Measurements from ENCODE around the gene ZNF726. TPM values are rescaled to one million over a fixed set of nuclear protein-coding genes. Genes with fewer than 3 reads are reported as not detected.
"Not testable (repeated sequence)": the region's sequence is repeated elsewhere in the genome, so short reads cannot be mapped to it uniquely, and the experiment has no call there.

The ZNF726 gene
- total RNA-seq, 1 experiment from 2014 or later, result 1.0 TPM

DNA sequence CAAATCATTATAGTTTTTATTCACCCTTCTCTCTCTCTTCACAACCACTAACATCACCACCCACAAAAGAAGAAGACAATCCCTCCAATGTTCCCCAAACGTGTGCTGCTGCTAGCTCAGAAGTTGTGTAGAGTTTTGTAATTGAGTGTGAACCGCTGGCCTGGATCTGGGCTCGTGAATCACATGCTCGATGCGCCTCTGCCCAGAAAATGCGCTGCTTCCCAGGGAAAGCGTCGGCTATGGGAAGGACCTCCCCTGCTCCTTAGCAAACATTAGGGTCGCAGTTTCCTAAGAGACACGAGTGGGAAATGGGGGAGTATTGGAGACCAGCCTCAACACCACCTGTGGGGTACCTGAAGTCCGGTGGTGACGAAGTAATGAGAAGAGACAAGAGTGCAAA, 38.4 kb upstream of the ZNF726 start:
- BruUV-seq (replicated peaks), result no TSS peak
- CTCF ChIA-PET, result interaction anchor here (1.0 kb wide), 1 partner anchor 25 kb away, joined by 3 read pairs; no protein-coding TSS in a partner anchor
- intact Hi-C loops (cut with micrococcal nuclease), result no loop called here
- DNase-seq (ENCODE audit: unreplicated experiment), result no peak
- Mint-ChIP-seq H3K4me3 (ENCODE audit: unreplicated experiment) (no peak overlapping the region), H3K27ac (ENCODE audit: low read depth, unreplicated experiment) (no peak overlapping the region), H3K27me3 (ENCODE audit: insufficient read depth, unreplicated experiment) (no peaks in the 10 kb centered on the region), H3K9me3 (ENCODE audit: unreplicated experiment) (peaks cover 48% of the 10 kb centered on the region), H3K36me3 (ENCODE audit: insufficient read depth, unreplicated experiment) (no peaks in the 10 kb centered on the region), H3K4me1 (ENCODE audit: insufficient read depth, unreplicated experiment) (no peaks in the 10 kb centered on the region)
- POLR2A ChIA-PET, result interaction anchor here (0.6 kb wide), 1 partner anchor 215 kb away, joined by 3 read pairs; no protein-coding TSS in a partner anchor
- TF ChIP-seq, protein P1, sequence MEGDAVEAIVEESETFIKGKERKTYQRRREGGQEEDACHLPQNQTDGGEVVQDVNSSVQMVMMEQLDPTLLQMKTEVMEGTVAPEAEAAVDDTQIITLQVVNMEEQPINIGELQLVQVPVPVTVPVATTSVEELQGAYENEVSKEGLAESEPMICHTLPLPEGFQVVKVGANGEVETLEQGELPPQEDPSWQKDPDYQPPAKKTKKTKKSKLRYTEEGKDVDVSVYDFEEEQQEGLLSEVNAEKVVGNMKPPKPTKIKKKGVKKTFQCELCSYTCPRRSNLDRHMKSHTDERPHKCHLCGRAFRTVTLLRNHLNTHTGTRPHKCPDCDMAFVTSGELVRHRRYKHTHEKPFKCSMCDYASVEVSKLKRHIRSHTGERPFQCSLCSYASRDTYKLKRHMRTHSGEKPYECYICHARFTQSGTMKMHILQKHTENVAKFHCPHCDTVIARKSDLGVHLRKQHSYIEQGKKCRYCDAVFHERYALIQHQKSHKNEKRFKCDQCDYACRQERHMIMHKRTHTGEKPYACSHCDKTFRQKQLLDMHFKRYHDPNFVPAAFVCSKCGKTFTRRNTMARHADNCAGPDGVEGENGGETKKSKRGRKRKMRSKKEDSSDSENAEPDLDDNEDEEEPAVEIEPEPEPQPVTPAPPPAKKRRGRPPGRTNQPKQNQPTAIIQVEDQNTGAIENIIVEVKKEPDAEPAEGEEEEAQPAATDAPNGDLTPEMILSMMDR (IDR thresholded peaks at IDR 0.05; ENCODE audit: unreplicated experiment), result no peak

DNA sequence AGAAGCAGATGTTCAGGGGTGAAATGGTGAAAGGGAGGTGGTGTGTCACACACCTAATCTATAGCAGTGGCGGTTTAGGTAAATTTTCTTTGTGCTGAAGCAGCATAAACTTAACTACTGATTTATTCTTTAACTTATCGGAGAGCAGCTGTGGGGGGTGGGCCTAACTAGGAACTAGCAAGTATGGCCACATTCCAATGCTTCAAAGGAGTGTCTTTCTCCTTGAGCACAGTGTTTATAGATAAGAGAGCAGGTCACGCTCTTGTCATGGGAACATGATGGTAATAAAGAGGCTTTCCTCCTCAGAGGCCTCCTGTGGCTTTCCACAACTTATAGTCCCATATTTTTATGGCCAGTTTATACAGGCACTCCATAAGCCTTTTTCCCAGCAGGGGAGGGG, 37.9 kb upstream of the ZNF726 start:
- DNase-seq (ENCODE audit: unreplicated experiment), result not testable (repeated sequence)
- H3K9me3 Mint-ChIP-seq (ENCODE audit: unreplicated experiment), result peaks cover 48% of the 10 kb centered on the region

DNA sequence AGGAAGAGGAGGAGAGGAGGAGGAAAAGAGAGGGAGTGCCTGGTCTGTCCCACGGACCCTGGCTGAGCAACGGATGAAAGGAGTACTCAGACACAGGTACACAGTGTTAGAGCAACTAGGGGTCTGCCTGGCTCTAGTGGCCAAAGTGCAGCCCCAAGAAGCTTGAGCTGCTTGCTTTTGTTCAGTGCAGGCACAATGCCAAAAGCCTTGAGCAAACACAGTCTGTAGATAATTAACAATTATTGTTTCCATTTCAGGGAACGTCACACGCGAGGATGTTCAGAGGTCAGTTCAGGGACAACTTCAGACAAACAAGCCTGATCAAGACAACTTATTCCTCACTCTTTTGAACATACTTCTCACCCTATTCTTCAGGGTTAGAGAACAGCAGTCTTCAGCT, 32.2 kb upstream of the ZNF726 start:
- peaks cover 49% of the 10 kb centered on the region for H3K9me3 Mint-ChIP-seq (ENCODE audit: unreplicated experiment)
- BruUV-seq (replicated peaks), result no TSS peak
- CTCF ChIA-PET, result interaction anchor here (0.6 kb wide), 1 partner anchor 494 kb away, joined by 3 read pairs; no protein-coding TSS in a partner anchor

More for the DNA sequence above, 37.9 kb upstream of the ZNF726 start:
- H3K27ac Mint-ChIP-seq (ENCODE audit: low read depth, unreplicated experiment); H3K4me3 Mint-ChIP-seq (ENCODE audit: unreplicated experiment); H3K4me1 Mint-ChIP-seq (ENCODE audit: insufficient read depth, unreplicated experiment); CTCF ChIA-PET; H3K27me3 Mint-ChIP-seq (ENCODE audit: insufficient read depth, unreplicated experiment); BruUV-seq (replicated peaks); intact Hi-C loops (cut with micrococcal nuclease); H3K36me3 Mint-ChIP-seq (ENCODE audit: insufficient read depth, unreplicated experiment); POLR2A ChIA-PET: not testable (repeated sequence)

DNA sequence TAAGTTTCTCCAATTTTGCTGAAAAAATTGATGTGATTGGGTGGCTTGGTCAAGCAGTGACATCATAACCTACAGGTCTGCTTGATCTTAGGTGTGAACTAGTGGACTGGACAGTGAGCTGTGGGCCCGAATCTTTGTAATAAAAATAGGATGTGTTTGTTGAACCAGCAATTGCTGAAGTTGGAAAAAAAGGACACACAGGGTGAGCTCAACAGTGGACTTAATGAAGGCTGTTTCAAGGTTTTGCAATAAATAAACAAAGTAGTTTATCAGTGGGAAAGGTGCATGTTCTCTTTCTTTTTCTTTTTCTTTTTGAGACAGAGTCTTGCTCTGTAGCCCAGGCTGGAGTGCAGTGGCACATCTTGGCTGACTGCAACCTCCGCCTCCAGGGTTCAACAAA, 30.3 kb upstream of the ZNF726 start:
- H3K27me3 Mint-ChIP-seq (ENCODE audit: insufficient read depth, unreplicated experiment), result no peaks in the 10 kb centered on the region
- POLR2A ChIA-PET, result no interaction called here
- DNase-seq (ENCODE audit: unreplicated experiment), result no peak
- intact Hi-C loops (cut with micrococcal nuclease), result no loop called here
- no peak overlapping the region for H3K27ac Mint-ChIP-seq (ENCODE audit: low read depth, unreplicated experiment)
- H3K4me1 Mint-ChIP-seq (ENCODE audit: insufficient read depth, unreplicated experiment), result no peaks in the 10 kb centered on the region
- no peak overlapping the region for H3K4me3 Mint-ChIP-seq (ENCODE audit: unreplicated experiment)
- H3K9me3 Mint-ChIP-seq (ENCODE audit: unreplicated experiment), result peaks cover 32% of the 10 kb centered on the region
- no TSS peak for BruUV-seq (replicated peaks)
- TF ChIP-seq, protein P1 (IDR thresholded peaks at IDR 0.05; ENCODE audit: unreplicated experiment), result no peak
- no peaks in the 10 kb centered on the region for H3K36me3 Mint-ChIP-seq (ENCODE audit: insufficient read depth, unreplicated experiment)
- CTCF ChIA-PET, result no interaction called here

More for the DNA sequence above, 32.2 kb upstream of the ZNF726 start:
- no peak overlapping the region for H3K27ac Mint-ChIP-seq (ENCODE audit: low read depth, unreplicated experiment)
- no peaks in the 10 kb centered on the region for H3K4me1 Mint-ChIP-seq (ENCODE audit: insufficient read depth, unreplicated experiment)
- intact Hi-C loops (cut with micrococcal nuclease), result no loop called here
- no peak overlapping the region for H3K4me3 Mint-ChIP-seq (ENCODE audit: unreplicated experiment)
- DNase-seq (ENCODE audit: unreplicated experiment), result no peak
- no peaks in the 10 kb centered on the region for H3K36me3 Mint-ChIP-seq (ENCODE audit: insufficient read depth, unreplicated experiment)
- no peaks in the 10 kb centered on the region for H3K27me3 Mint-ChIP-seq (ENCODE audit: insufficient read depth, unreplicated experiment)
- POLR2A ChIA-PET, result no interaction called here
- TF ChIP-seq, protein P1 (IDR thresholded peaks at IDR 0.05; ENCODE audit: unreplicated experiment), result no peak

DNA sequence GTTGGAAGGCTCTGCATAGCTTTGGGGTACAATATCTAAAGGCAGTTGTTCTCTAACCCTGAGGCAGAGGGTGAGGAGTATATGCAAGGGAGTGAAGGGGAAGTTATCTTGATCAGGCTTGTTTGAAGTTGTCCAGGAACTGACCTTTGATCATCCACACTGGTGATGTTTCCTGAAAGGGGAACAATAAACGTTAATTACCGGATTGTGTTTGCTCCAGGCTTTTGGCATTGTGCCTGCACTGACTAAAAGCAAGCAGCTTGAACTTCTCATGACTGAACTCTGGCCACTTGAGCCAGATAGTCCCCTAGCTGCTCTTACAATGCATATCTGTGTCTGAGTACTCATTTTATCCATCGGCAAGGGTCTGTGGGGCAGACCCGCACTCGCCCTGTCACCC, 27.0 kb upstream of the ZNF726 start:
- DNase-seq (ENCODE audit: unreplicated experiment), result no peak
- TF ChIP-seq, protein P1 (IDR thresholded peaks at IDR 0.05; ENCODE audit: unreplicated experiment), result no peak
- H3K4me3 Mint-ChIP-seq (ENCODE audit: unreplicated experiment), result no peak overlapping the region
- H3K36me3 Mint-ChIP-seq (ENCODE audit: insufficient read depth, unreplicated experiment), result no peaks in the 10 kb centered on the region
- no peaks in the 10 kb centered on the region for H3K4me1 Mint-ChIP-seq (ENCODE audit: insufficient read depth, unreplicated experiment)
- ChIA-PET POLR2A (no interaction called here), CTCF (no interaction called here)
- no peaks in the 10 kb centered on the region for H3K9me3 Mint-ChIP-seq (ENCODE audit: unreplicated experiment)
- no peaks in the 10 kb centered on the region for H3K27me3 Mint-ChIP-seq (ENCODE audit: insufficient read depth, unreplicated experiment)
- no TSS peak for BruUV-seq (replicated peaks)
- intact Hi-C loops (cut with micrococcal nuclease), result no loop called here
- no peak overlapping the region for H3K27ac Mint-ChIP-seq (ENCODE audit: low read depth, unreplicated experiment)

DNA sequence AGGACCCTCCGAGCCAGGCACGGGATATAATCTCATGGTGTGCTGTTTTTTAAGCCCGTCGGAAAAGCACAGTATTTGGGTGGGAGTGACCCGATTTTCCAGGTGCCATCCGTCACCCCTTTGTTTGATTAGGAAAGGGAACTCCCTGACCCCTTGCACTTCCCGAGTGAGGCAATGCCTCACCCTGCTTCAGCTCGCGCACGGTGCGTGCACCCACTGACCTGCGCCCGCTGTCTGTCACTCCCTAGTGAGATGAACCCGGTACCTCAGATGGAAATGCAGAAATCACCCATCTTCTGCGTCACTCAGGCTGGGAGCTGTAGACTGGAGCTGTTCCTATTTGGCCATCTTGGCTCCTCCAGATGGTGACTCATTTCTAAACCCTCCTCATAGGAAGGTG, 18.6 kb upstream of the ZNF726 start:
- BruUV-seq (replicated peaks); DNase-seq (ENCODE audit: unreplicated experiment); CTCF ChIA-PET; POLR2A ChIA-PET; H3K27me3 Mint-ChIP-seq (ENCODE audit: insufficient read depth, unreplicated experiment); H3K4me1 Mint-ChIP-seq (ENCODE audit: insufficient read depth, unreplicated experiment); H3K27ac Mint-ChIP-seq (ENCODE audit: low read depth, unreplicated experiment); H3K36me3 Mint-ChIP-seq (ENCODE audit: insufficient read depth, unreplicated experiment); intact Hi-C loops (cut with micrococcal nuclease); H3K4me3 Mint-ChIP-seq (ENCODE audit: unreplicated experiment): not testable (repeated sequence)
- peaks cover 16% of the 10 kb centered on the region for H3K9me3 Mint-ChIP-seq (ENCODE audit: unreplicated experiment)
